ENCODE data around the gene LUC7L3.

LUC7L3 gene

GRCh38 chr17:50783905-50784304 is 64.5 kb downstream of the LUC7L3 start:
- WGBS, 2 experiments, result 98 to 100% methylated on average over 2 of the region's 2 CpGs
- Histone ChIP-seq H3K9me3 (ENCODE audit: control insufficient read depth, low read length) (no peaks in the 10 kb centered on the region), H3K27ac (ENCODE audit: insufficient read depth, low read depth, low read length, poor library complexity, severe bottlenecking) (no peak overlapping the region), H3K27me3 (ENCODE audit: control insufficient read depth, insufficient read depth, low read length, poor library complexity, severe bottlenecking) (no peaks in the 10 kb centered on the region), H3K4me1 (ENCODE audit: control insufficient read depth, insufficient read depth, low read length) (no peaks in the 10 kb centered on the region), H3K36me3 (ENCODE audit: control insufficient read depth, insufficient read depth, low read length) (no peaks in the 10 kb centered on the region), H3K4me3 (ENCODE audit: insufficient read depth, low read depth, low read length) (no peak overlapping the region)

- H3K36me3 ChIP-seq (ENCODE audit: control insufficient read depth, insufficient read depth, low read length), result no peaks in the 10 kb centered on the region
- H3K4me1 ChIP-seq (ENCODE audit: control insufficient read depth, insufficient read depth, low read length), result peaks cover under 1% of the 10 kb centered on the region
- no peaks in the 10 kb centered on the region for H3K9me3 ChIP-seq (ENCODE audit: control insufficient read depth, low read length)
- H3K27me3 ChIP-seq (ENCODE audit: control insufficient read depth, insufficient read depth, low read length, poor library complexity, severe bottlenecking), result no peaks in the 10 kb centered on the region
- 80 to 81% methylated on average over 4 of the region's 4 CpGs for WGBS, 2 experiments
- no peak overlapping the region for H3K27ac ChIP-seq (ENCODE audit: insufficient read depth, low read depth, low read length, poor library complexity, severe bottlenecking)
- H3K4me3 ChIP-seq (ENCODE audit: insufficient read depth, low read depth, low read length), result no peak overlapping the region
These were observed 65.7 kb downstream of the LUC7L3 start for GRCh38 chr17:50785126-50785525.

- Histone ChIP-seq H3K27me3 (ENCODE audit: control insufficient read depth, insufficient read depth, low read length, poor library complexity, severe bottlenecking) (no peaks in the 10 kb centered on the region), H3K36me3 (ENCODE audit: control insufficient read depth, insufficient read depth, low read length) (no peaks in the 10 kb centered on the region), H3K27ac (ENCODE audit: insufficient read depth, low read depth, low read length, poor library complexity, severe bottlenecking) (no peak overlapping the region), H3K4me1 (ENCODE audit: control insufficient read depth, insufficient read depth, low read length) (peaks cover 7% of the 10 kb centered on the region), H3K9me3 (ENCODE audit: control insufficient read depth, low read length) (no peaks in the 10 kb centered on the region), H3K4me3 (ENCODE audit: insufficient read depth, low read depth, low read length) (no peak overlapping the region)
- 92 to 93% methylated on average over 9 of the region's 9 CpGs for WGBS, 2 experiments
These were observed 66.7 kb downstream of the LUC7L3 start for GRCh38 chr17:50785946-50786570.

- WGBS, 2 experiments, result 93 to 94% methylated on average over 7 of the region's 7 CpGs
- Histone ChIP-seq H3K27me3 (ENCODE audit: control insufficient read depth, insufficient read depth, low read length, poor library complexity, severe bottlenecking) (no peaks in the 10 kb centered on the region), H3K9me3 (ENCODE audit: control insufficient read depth, low read length) (no peaks in the 10 kb centered on the region), H3K36me3 (ENCODE audit: control insufficient read depth, insufficient read depth, low read length) (no peaks in the 10 kb centered on the region), H3K27ac (ENCODE audit: insufficient read depth, low read depth, low read length, poor library complexity, severe bottlenecking) (no peak overlapping the region), H3K4me3 (ENCODE audit: insufficient read depth, low read depth, low read length) (no peak overlapping the region), H3K4me1 (ENCODE audit: control insufficient read depth, insufficient read depth, low read length) (peaks cover 7% of the 10 kb centered on the region)
These were observed 67.7 kb downstream of the LUC7L3 start for GRCh38 chr17:50787106-50787505.

GRCh38 chr17:50790618-50791017 is 71.2 kb downstream of the LUC7L3 start:
- Histone ChIP-seq H3K9me3 (ENCODE audit: control insufficient read depth, low read length) (no peaks in the 10 kb centered on the region), H3K27ac (ENCODE audit: insufficient read depth, low read depth, low read length, poor library complexity, severe bottlenecking) (no peak overlapping the region), H3K4me3 (ENCODE audit: insufficient read depth, low read depth, low read length) (no peak overlapping the region), H3K4me1 (ENCODE audit: control insufficient read depth, insufficient read depth, low read length) (peaks cover 7% of the 10 kb centered on the region), H3K27me3 (ENCODE audit: control insufficient read depth, insufficient read depth, low read length, poor library complexity, severe bottlenecking) (no peaks in the 10 kb centered on the region), H3K36me3 (ENCODE audit: control insufficient read depth, insufficient read depth, low read length) (no peaks in the 10 kb centered on the region)
- WGBS, 2 experiments, result 88 to 93% methylated on average over 6 of the region's 6 CpGs

GRCh38 chr17:50792132-50792531 is 72.7 kb downstream of the LUC7L3 start:
- H3K27me3 ChIP-seq (ENCODE audit: control insufficient read depth, insufficient read depth, low read length, poor library complexity, severe bottlenecking), result no peaks in the 10 kb centered on the region
- WGBS, 2 experiments, result 95 to 96% methylated on average over 7 of the region's 7 CpGs
- H3K4me1 ChIP-seq (ENCODE audit: control insufficient read depth, insufficient read depth, low read length), result peaks cover 7% of the 10 kb centered on the region
- no peaks in the 10 kb centered on the region for H3K36me3 ChIP-seq (ENCODE audit: control insufficient read depth, insufficient read depth, low read length)
- H3K4me3 ChIP-seq (ENCODE audit: insufficient read depth, low read depth, low read length), result no peak overlapping the region
- no peak overlapping the region for H3K27ac ChIP-seq (ENCODE audit: insufficient read depth, low read depth, low read length, poor library complexity, severe bottlenecking)
- H3K9me3 ChIP-seq (ENCODE audit: control insufficient read depth, low read length), result no peaks in the 10 kb centered on the region

- Histone ChIP-seq H3K4me3 (ENCODE audit: insufficient read depth, low read depth, low read length) (no peak overlapping the region), H3K4me1 (ENCODE audit: control insufficient read depth, insufficient read depth, low read length) (peaks cover 7% of the 10 kb centered on the region), H3K27ac (ENCODE audit: insufficient read depth, low read depth, low read length, poor library complexity, severe bottlenecking) (no peak overlapping the region), H3K9me3 (ENCODE audit: control insufficient read depth, low read length) (no peaks in the 10 kb centered on the region), H3K27me3 (ENCODE audit: control insufficient read depth, insufficient read depth, low read length, poor library complexity, severe bottlenecking) (no peaks in the 10 kb centered on the region), H3K36me3 (ENCODE audit: control insufficient read depth, insufficient read depth, low read length) (no peaks in the 10 kb centered on the region)
- 94% methylated on average over 8 of the region's 8 CpGs for WGBS, 2 experiments
These were observed 73.6 kb downstream of the LUC7L3 start for GRCh38 chr17:50793007-50793406.

- H3K4me3 ChIP-seq (ENCODE audit: insufficient read depth, low read depth, low read length), result no peak overlapping the region
These were observed 75.0 kb downstream of the LUC7L3 start for GRCh38 chr17:50794361-50794760.

GRCh38 chr17:50797135-50797810 is 77.9 kb downstream of the LUC7L3 start:
- Histone ChIP-seq H3K27ac (ENCODE audit: insufficient read depth, low read depth, low read length, poor library complexity, severe bottlenecking) (no peak overlapping the region), H3K27me3 (ENCODE audit: control insufficient read depth, insufficient read depth, low read length, poor library complexity, severe bottlenecking) (no peaks in the 10 kb centered on the region), H3K9me3 (ENCODE audit: control insufficient read depth, low read length) (no peaks in the 10 kb centered on the region), H3K4me1 (ENCODE audit: control insufficient read depth, insufficient read depth, low read length) (peaks cover 11% of the 10 kb centered on the region), H3K36me3 (ENCODE audit: control insufficient read depth, insufficient read depth, low read length) (no peaks in the 10 kb centered on the region), H3K4me3 (ENCODE audit: insufficient read depth, low read depth, low read length) (no peak overlapping the region)
- WGBS, 2 experiments, result 88 to 93% methylated on average over 11 of the region's 11 CpGs

More at GRCh38 chr17:50794361-50794760, 75.0 kb downstream of the LUC7L3 start:
- no peaks in the 10 kb centered on the region for H3K36me3 ChIP-seq (ENCODE audit: control insufficient read depth, insufficient read depth, low read length)
- H3K9me3 ChIP-seq (ENCODE audit: control insufficient read depth, low read length), result no peaks in the 10 kb centered on the region
- 87 to 94% methylated on average over 4 of the region's 6 CpGs for WGBS, 2 experiments
- no peaks in the 10 kb centered on the region for H3K27me3 ChIP-seq (ENCODE audit: control insufficient read depth, insufficient read depth, low read length, poor library complexity, severe bottlenecking)
- no peak overlapping the region for H3K27ac ChIP-seq (ENCODE audit: insufficient read depth, low read depth, low read length, poor library complexity, severe bottlenecking)
- H3K4me1 ChIP-seq (ENCODE audit: control insufficient read depth, insufficient read depth, low read length), result peaks cover 15% of the 10 kb centered on the region

- 83 to 84% methylated on average over 19 of the region's 19 CpGs for WGBS, 2 experiments
- H3K4me3 ChIP-seq (ENCODE audit: insufficient read depth, low read depth, low read length), result no peak overlapping the region
- H3K27ac ChIP-seq (ENCODE audit: insufficient read depth, low read depth, low read length, poor library complexity, severe bottlenecking), result no peak overlapping the region
These were observed 79.3 kb downstream of the LUC7L3 start for GRCh38 chr17:50798424-50799288.

More at GRCh38 chr17:50798424-50799288, 79.3 kb downstream of the LUC7L3 start:
- Histone ChIP-seq H3K9me3 (ENCODE audit: control insufficient read depth, low read length) (no peaks in the 10 kb centered on the region), H3K4me1 (ENCODE audit: control insufficient read depth, insufficient read depth, low read length) (peaks cover 11% of the 10 kb centered on the region), H3K27me3 (ENCODE audit: control insufficient read depth, insufficient read depth, low read length, poor library complexity, severe bottlenecking) (no peaks in the 10 kb centered on the region), H3K36me3 (ENCODE audit: control insufficient read depth, insufficient read depth, low read length) (no peaks in the 10 kb centered on the region)
